ENCODE measurements around the gene CREB5. TPM values are rescaled to one million over a fixed set of nuclear protein-coding genes. Genes with fewer than 3 reads are reported as not detected.

CREB5 gene
- total RNA-seq, 2 experiments from 2014 or later, result 0.19 to 0.22 TPM

- no peak overlapping the region for H3K4me3 ChIP-seq (ENCODE audit: low read length)
- H3K36me3 ChIP-seq (ENCODE audit: insufficient read depth, low read length), result no peaks in the 10 kb centered on the region
- Mint-ChIP-seq H3K4me1 (ENCODE audit: low read depth) (peaks cover 14% of the 10 kb centered on the region), H3K27ac (no peak overlapping the region), H3K27me3 (peaks cover 6% of the 10 kb centered on the region), H3K36me3 (ENCODE audit: low read depth) (no peaks in the 10 kb centered on the region), H3K9me3 (no peaks in the 10 kb centered on the region), H3K4me3 (no peak overlapping the region)
- ChIA-PET CTCF (no interaction called here), POLR2A (no interaction called here)
- H3K4me1 ChIP-seq (ENCODE audit: insufficient read depth, low read length), result no peaks in the 10 kb centered on the region
- intact Hi-C loops (cut with DNase I, micrococcal nuclease), result no loop called here
- peaks cover 0 to 4% of the 10 kb centered on the region in 2 experiments for H3K9me3 ChIP-seq (ENCODE audit: control insufficient read depth in 1 of 2, insufficient read depth in 1 of 2, low read length in 2 of 2)
- DNase-seq (no peak), ATAC-seq (ENCODE audit: poor library complexity) (no peak)
- no peak for TF ChIP-seq CTCF (IDR thresholded peaks at IDR 0.05)
- H3K27me3 ChIP-seq (ENCODE audit: control insufficient read depth in 1 of 2, insufficient read depth in 2 of 2, low read length in 2 of 2), result peaks cover 0 to 3% of the 10 kb centered on the region in 2 experiments
- H3K27ac ChIP-seq (ENCODE audit: low read depth in 1 of 2, low read length in 2 of 2), result no peak overlapping the region
Observed at GRCh38 chr7:28658381-28658780, 246.1 kb downstream of the CREB5 start.

DNA sequence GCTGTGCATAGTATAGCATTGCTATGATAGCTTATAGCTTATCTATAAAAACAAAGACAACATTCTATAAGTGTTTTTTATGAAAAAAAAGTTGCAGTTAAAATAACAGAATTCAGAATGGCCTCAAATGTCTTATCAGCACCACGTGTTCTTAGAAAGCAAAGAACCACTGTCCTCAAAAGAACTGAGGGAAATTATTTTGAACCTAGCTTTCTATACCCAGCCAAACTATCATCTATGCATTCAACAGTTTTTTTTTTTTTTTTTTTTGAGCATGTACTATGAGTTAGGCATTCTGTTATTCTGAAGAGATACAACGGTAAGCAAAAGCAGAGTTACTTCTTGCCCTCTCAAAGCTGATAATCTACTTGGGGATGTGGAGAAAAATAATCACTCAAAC, 247.8 kb downstream of the CREB5 start:
- no peak overlapping the region for H3K4me3 ChIP-seq (ENCODE audit: low read length)
- Mint-ChIP-seq H3K27me3 (peaks cover 11% of the 10 kb centered on the region), H3K9me3 (no peaks in the 10 kb centered on the region), H3K4me1 (ENCODE audit: low read depth) (peaks cover 14% of the 10 kb centered on the region), H3K27ac (no peak overlapping the region), H3K36me3 (ENCODE audit: low read depth) (no peaks in the 10 kb centered on the region), H3K4me3 (no peak overlapping the region)
- intact Hi-C loops (cut with DNase I, micrococcal nuclease), result no loop called here
- H3K4me1 ChIP-seq (ENCODE audit: insufficient read depth, low read length), result no peaks in the 10 kb centered on the region
- no peak for DNase-seq
- H3K9me3 ChIP-seq (ENCODE audit: control insufficient read depth in 1 of 2, insufficient read depth in 1 of 2, low read length in 2 of 2), result peaks cover 0 to 4% of the 10 kb centered on the region in 2 experiments
- ChIA-PET CTCF (interaction anchor here (0.7 kb wide), 1 partner anchor 68 kb away, joined by 4 read pairs; no protein-coding TSS in a partner anchor), POLR2A (no interaction called here)
- H3K27me3 ChIP-seq (ENCODE audit: control insufficient read depth in 1 of 2, insufficient read depth in 2 of 2, low read length in 2 of 2), result peaks cover 0 to 3% of the 10 kb centered on the region in 2 experiments
- H3K27ac ChIP-seq (ENCODE audit: low read depth in 1 of 2, low read length in 2 of 2), result no peak overlapping the region
- no peaks in the 10 kb centered on the region for H3K36me3 ChIP-seq (ENCODE audit: insufficient read depth, low read length)
- TF ChIP-seq CTCF (IDR thresholded peaks at IDR 0.05), result no peak
- no peak for ATAC-seq (ENCODE audit: poor library complexity)

- H3K27ac Mint-ChIP-seq, result peak overlapping the region; percentile 13
- ChIA-PET POLR2A (interaction anchor here (0.6 kb wide), 1 partner anchor 365 kb away, joined by 3 read pairs; no protein-coding TSS in a partner anchor), CTCF (no interaction called here)
- H3K36me3 Mint-ChIP-seq (ENCODE audit: low read depth), result no peaks in the 10 kb centered on the region
- DNase-seq (peak in 2 of 14 experiments; percentile 5 to 15), ATAC-seq (ENCODE audit: poor library complexity) (no peak)
- H3K4me1 ChIP-seq (ENCODE audit: insufficient read depth, low read length), result no peaks in the 10 kb centered on the region
- TF ChIP-seq CTCF (IDR thresholded peaks at IDR 0.05), result no peak
- no peak overlapping the region for H3K4me3 ChIP-seq (ENCODE audit: low read length)
- H3K27me3 Mint-ChIP-seq, result peaks cover 11% of the 10 kb centered on the region
- H3K4me3 Mint-ChIP-seq, result no peak overlapping the region
- no peaks in the 10 kb centered on the region for H3K9me3 Mint-ChIP-seq
- H3K36me3 ChIP-seq (ENCODE audit: insufficient read depth, low read length), result no peaks in the 10 kb centered on the region
- H3K9me3 ChIP-seq (ENCODE audit: control insufficient read depth in 1 of 2, insufficient read depth in 1 of 2, low read length in 2 of 2), result peaks cover 0 to 4% of the 10 kb centered on the region in 2 experiments
- intact Hi-C loops (cut with DNase I, micrococcal nuclease), result no loop called here
- no peak overlapping the region for H3K27ac ChIP-seq (ENCODE audit: low read depth in 1 of 2, low read length in 2 of 2)
- peaks cover 14% of the 10 kb centered on the region for H3K4me1 Mint-ChIP-seq (ENCODE audit: low read depth)
- peaks cover 0 to 3% of the 10 kb centered on the region in 2 experiments for H3K27me3 ChIP-seq (ENCODE audit: control insufficient read depth in 1 of 2, insufficient read depth in 2 of 2, low read length in 2 of 2)
Observed at GRCh38 chr7:28661826-28662595, 249.7 kb downstream of the CREB5 start.
